NT2/D1 (cell line): ENCODE results near the gene KCND3.

Experiments used
- YY1 ChIP-seq: IDR thresholded peaks from 2 replicates; pipeline ENCODE4 v1.6.1; 2011; ENCODE audit not compliant: insufficient read length, insufficient read depth
- ZNF274 ChIP-seq: IDR thresholded peaks from 2 replicates; pipeline ENCODE4 v1.6.1; 2011; ENCODE audit warnings: mild to moderate bottlenecking, low read depth, low read length

GRCh38 chr1:111768625-111769024 is 220.8 kb downstream of the KCND3 start:
- TF ChIP-seq YY1 (no peak), ZNF274 (no peak)
